Loucy (cell line): ENCODE measurements around the gene TMPRSS6.

Experiments
- CTCF ChIP-seq: fragments of 200-600 bp; sonication (generic); conservative IDR thresholded peaks from 2 replicates; pipeline ENCODE4 v1.5.1; 2014; ENCODE audit warnings: mild to moderate bottlenecking, antibody characterized with exemption, low read length
- EZH2phosphoT487 ChIP-seq: fragments of 200-600 bp; IDR thresholded peaks from 2 replicates; pipeline ENCODE4 v1.6.1; 2018; ENCODE audit warnings: antibody characterized with exemption, mild to moderate bottlenecking, moderate library complexity, borderline replicate concordance

GRCh38 chr22:37113757-37114156 is 4.2 kb upstream of the TMPRSS6 start:
- TF ChIP-seq CTCF (no peak), EZH2phosphoT487 (no peak)
